HFFc6 (cell line): Measurements from ENCODE around the gene TLN1. TPM values are rescaled to one million over a fixed set of nuclear protein-coding genes. Genes with fewer than 3 reads are reported as not detected.
A peak's percentile ranks its signal among the peaks of the same experiment; 100 is the strongest.

Source experiments
- DNase-seq: peaks from one replicate; pipeline ENCODE4 v3.0.0-alpha.2; 2018
- H3K27ac Mint-ChIP-seq: 2 replicates; pipeline ENCODE4 v1.8.0; 2020; ENCODE audit warnings: mild to moderate bottlenecking, mixed read lengths
- H3K27me3 Mint-ChIP-seq: 2 replicates; pipeline ENCODE4 v1.8.0; 2021; ENCODE audit warnings: mild to moderate bottlenecking, moderate library complexity, mixed read lengths; ENCODE audit not compliant: insufficient read depth
- H3K36me3 Mint-ChIP-seq: 2 replicates; pipeline ENCODE4 v1.8.0; 2021; ENCODE audit warnings: low read depth, mixed read lengths
- H3K4me1 Mint-ChIP-seq: 2 replicates; pipeline ENCODE4 v1.8.0; 2020; ENCODE audit warnings: low read depth, mixed read lengths
- H3K4me3 Mint-ChIP-seq: 2 replicates; pipeline ENCODE4 v1.8.0; 2020; ENCODE audit warnings: mild to moderate bottlenecking, moderate library complexity, mixed read lengths
- H3K9me3 Mint-ChIP-seq: 2 replicates; pipeline ENCODE4 v1.8.0; 2020; ENCODE audit warnings: mild to moderate bottlenecking, mixed read lengths
- total RNA-seq, 6 experiments: library from RNA; stranded (reverse); fragmentation: NEBNext Ultra II Directional; extraction: Animal tissue kit (Norgen Biotek cat#: 25700); gene quantifications; 2 replicates in 1 of 6; 3 replicates in 5 of 6; pipeline ENCODE4 v1.2.3, GENCODE V29; 2021
- TF ChIP-seq, protein P1 (sequence below): fragments of 200-600 bp; sonication (generic); IDR thresholded peaks from 2 replicates; pipeline ENCODE4 v1.5.0; 2021; ENCODE audit warnings: antibody characterized with exemption, mild to moderate bottlenecking

The TLN1 gene
- total RNA-seq, 6 experiments from 2014 or later: 470 to 562 (median 491) TPM

DNA sequence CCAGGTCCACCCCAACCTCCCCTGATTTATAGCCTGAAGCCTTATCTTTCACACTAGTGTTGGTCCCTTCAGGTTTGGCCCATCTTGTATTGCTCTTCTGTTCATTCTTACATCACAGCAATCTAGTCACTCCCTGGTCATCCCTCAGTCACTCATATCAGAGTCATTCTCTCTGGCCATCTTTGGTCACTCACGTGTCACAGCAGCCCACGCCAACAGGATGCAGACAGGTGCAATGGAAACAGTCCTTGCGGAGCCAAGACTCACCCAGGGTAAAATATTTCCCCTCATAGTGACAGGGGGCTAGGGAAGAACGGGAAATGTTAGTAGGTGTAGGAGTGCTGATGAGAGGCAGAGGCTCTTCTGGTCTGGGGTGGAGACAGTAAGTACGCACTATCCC lies 21.5 kb upstream of the TLN1 start:
- no peak overlapping the region for H3K27ac Mint-ChIP-seq
- peaks cover 4% of the 10 kb centered on the region for H3K27me3 Mint-ChIP-seq
- peaks cover 28% of the 10 kb centered on the region for H3K4me1 Mint-ChIP-seq
- H3K36me3 Mint-ChIP-seq: peaks cover 27% of the 10 kb centered on the region
- H3K9me3 Mint-ChIP-seq: no peaks in the 10 kb centered on the region
- H3K4me3 Mint-ChIP-seq: no peak overlapping the region
- no peak for DNase-seq
- TF ChIP-seq, protein P1, sequence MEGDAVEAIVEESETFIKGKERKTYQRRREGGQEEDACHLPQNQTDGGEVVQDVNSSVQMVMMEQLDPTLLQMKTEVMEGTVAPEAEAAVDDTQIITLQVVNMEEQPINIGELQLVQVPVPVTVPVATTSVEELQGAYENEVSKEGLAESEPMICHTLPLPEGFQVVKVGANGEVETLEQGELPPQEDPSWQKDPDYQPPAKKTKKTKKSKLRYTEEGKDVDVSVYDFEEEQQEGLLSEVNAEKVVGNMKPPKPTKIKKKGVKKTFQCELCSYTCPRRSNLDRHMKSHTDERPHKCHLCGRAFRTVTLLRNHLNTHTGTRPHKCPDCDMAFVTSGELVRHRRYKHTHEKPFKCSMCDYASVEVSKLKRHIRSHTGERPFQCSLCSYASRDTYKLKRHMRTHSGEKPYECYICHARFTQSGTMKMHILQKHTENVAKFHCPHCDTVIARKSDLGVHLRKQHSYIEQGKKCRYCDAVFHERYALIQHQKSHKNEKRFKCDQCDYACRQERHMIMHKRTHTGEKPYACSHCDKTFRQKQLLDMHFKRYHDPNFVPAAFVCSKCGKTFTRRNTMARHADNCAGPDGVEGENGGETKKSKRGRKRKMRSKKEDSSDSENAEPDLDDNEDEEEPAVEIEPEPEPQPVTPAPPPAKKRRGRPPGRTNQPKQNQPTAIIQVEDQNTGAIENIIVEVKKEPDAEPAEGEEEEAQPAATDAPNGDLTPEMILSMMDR: no peak

DNA sequence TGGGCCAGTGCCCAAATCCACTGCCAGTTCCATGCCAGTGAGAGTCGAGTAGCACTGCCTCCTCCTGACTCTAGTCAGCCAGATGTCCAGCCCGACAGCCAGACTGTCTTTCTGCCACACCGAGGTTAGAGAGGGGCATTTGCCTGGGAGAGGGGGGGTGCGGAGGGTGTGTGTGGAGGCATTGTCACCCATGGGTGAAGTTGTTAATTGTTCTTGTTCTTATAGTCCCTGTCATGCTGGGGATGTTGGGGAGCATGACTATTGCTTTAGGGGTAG lies 18.2 kb upstream of the TLN1 start:
- TF ChIP-seq, protein P1: no peak
- peak overlapping the region; percentile 92 for H3K4me3 Mint-ChIP-seq
- no peaks in the 10 kb centered on the region for H3K9me3 Mint-ChIP-seq
- peaks cover 37% of the 10 kb centered on the region for H3K4me1 Mint-ChIP-seq
- no peak for DNase-seq
- peaks cover 3% of the 10 kb centered on the region; the same call in 1 of the 2 replicates for H3K27me3 Mint-ChIP-seq
- H3K27ac Mint-ChIP-seq: peak overlapping the region; percentile 65
- H3K36me3 Mint-ChIP-seq: peaks cover 46% of the 10 kb centered on the region

DNA sequence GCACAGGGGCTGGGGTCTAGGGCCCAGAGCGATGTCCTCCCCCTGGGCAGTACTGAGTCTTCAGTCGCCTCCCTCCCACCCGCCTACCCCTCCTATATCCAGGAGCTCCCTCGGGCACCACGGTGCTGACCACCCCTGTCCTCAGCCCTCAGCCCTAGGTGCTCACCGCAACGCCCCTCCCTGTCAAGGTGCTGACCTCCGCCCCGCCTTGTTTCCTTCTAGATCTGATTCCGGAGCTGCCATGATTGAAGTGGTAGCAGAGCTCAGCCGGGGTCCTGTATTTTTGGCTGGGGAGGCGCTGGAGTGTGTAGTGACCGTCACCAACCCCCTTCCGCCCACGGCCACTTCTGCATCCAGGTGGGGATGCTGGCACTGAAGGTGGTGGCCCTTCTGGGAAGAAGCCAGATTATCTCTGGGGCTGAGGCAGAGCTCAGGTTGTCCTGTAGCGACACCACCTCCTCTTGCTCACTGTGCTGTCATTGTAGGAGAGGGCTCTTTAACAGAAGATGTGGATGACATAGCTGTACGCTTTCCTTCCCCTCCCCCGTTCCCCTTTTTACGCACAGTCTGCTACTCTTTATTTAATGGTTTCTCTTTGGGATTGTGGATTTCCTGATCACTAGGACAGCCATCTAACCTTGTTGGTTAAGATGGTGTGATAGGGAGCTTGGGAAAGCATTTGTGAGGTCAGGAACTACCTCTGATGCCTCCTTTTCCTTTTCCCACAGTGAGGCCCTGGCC lies 17.7 kb upstream of the TLN1 start:
- no peak for DNase-seq
- peaks cover 46% of the 10 kb centered on the region for H3K36me3 Mint-ChIP-seq
- TF ChIP-seq, protein P1: no peak
- H3K4me1 Mint-ChIP-seq: peaks cover 38% of the 10 kb centered on the region
- H3K27ac Mint-ChIP-seq: peak overlapping the region; percentile 65
- H3K4me3 Mint-ChIP-seq: peak overlapping the region; percentile 92
- peaks cover 3% of the 10 kb centered on the region; the same call in 1 of the 2 replicates for H3K27me3 Mint-ChIP-seq
- H3K9me3 Mint-ChIP-seq: no peaks in the 10 kb centered on the region

DNA sequence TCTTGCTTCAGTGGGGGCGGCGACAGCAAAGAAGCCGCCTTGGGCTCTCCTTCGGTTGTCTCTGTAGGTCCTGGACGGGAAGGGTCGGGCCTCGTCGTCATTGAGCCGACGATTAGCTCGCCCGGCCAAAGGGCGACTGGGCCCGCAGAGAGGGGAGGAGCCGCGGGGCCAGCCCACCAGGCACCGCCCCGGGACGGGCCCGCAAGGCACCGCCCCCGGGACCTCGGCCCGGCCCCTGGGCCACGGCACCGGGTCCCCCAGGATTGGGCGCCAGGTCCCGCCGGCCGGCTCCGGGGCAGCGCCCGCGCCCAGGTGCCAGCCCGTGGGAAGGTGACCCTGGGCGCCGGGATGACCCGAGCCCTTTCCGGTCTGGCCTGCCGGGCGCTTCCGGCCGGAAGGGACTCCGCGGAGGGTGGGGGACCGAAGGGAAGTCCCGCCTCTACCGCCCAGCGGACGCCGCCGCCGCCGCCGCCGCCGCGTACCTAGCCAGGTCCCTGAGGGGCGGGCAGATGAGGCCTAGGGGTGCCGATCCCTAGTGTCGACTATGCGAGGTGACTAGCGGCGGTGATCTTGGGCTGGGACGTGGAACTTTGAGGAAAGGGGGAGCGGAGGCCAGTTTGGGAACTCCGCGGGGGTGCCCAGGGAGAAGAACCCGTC lies 17.0 kb upstream of the TLN1 start, which contains the start of the genes GBA2 and RGP1:
Gene GBA2, minus strand, starts transcription at position 371 of the 657 bp plus-strand sequence. CDS start 524 bp downstream, outside the sequence.
Gene RGP1, plus strand, starts transcription at position 430 of the 657 bp plus-strand sequence. CDS start 469 bp downstream, outside the sequence.
- TF ChIP-seq, protein P1: no peak
- Mint-ChIP-seq H3K27ac (peak within 1 kb of the TSS; percentile 77), H3K27me3 (peaks cover 3% of the 10 kb centered on the region; the same call in 1 of the 2 replicates), H3K4me1 (peaks cover 41% of the 10 kb centered on the region), H3K4me3 (peak within 1 kb of the TSS; percentile 92), H3K9me3 (no peaks in the 10 kb centered on the region), H3K36me3 (peaks cover 46% of the 10 kb centered on the region)
- peak; percentile 52 for DNase-seq

DNA sequence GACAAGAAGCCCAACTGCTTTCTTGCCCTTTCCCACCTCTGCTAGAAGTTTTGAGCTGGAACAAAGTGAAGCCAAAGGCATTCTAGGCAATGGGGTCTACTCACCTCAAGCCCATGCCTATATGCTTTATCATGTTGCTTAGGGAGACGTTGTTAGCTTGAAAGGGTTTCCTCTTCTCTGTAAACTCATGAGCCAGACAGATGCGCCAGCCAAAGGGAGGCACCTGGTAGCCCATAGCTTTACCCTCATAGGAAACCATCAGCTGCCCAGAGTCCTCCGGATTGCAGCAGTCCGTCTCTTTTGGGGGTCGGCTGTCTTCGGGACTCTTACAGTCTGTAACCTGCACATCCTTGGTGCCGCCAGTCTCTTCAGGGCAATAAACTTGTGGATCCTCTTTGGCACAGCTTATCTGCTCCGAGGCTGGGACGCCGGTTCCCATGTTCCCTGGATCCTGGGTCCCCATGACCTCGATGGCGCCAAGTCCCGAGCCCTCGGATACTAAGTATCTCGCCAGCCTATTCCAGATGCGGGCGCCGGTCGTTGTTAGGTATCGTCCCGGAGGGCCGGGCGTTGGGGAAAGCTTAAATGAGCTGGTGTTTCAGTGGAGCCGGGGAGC lies 16.4 kb upstream of the TLN1 start:
- Mint-ChIP-seq H3K4me1 (peaks cover 41% of the 10 kb centered on the region), H3K27me3 (peaks cover 3% of the 10 kb centered on the region; the same call in 1 of the 2 replicates), H3K9me3 (no peaks in the 10 kb centered on the region), H3K27ac (peak overlapping the region; percentile 77), H3K36me3 (peaks cover 40% of the 10 kb centered on the region), H3K4me3 (peak overlapping the region; percentile 92)
- TF ChIP-seq, protein P1: no peak
- no peak for DNase-seq
